ENCODE results near the gene PARD6B. TPM values are rescaled to one million over a fixed set of nuclear protein-coding genes. Genes with fewer than 3 reads are reported as not detected.

PARD6B gene
- total RNA-seq, 1 donor from 2014 or later: 32.5 TPM

GRCh38 chr20:50753152-50753551 lies 21.8 kb downstream of the PARD6B start:
- no peak for TF ChIP-seq CTCF (IDR thresholded peaks at IDR 0.05)
- no peak for DNase-seq
- no peak for ATAC-seq
- Histone ChIP-seq H3K9me3 (no peaks in the 10 kb centered on the region), H3K4me3 (no peak overlapping the region), H3K27me3 (ENCODE audit: low read depth) (no peaks in the 10 kb centered on the region), H3K27ac (no peak overlapping the region), H3K36me3 (peaks cover 14% of the 10 kb centered on the region), H3K4me1 (peaks cover 6% of the 10 kb centered on the region)
- intact Hi-C loops (cut with DNase I): no loop called here

GRCh38 chr20:50754420-50754819 lies 23.0 kb downstream of the PARD6B start:
- DNase-seq (no peak), ATAC-seq (no peak)
- TF ChIP-seq CTCF (IDR thresholded peaks at IDR 0.05): no peak
- intact Hi-C loops (cut with DNase I): no loop called here
- H3K4me3 ChIP-seq: no peak overlapping the region
- H3K36me3 ChIP-seq: peaks cover 8% of the 10 kb centered on the region
- no peak overlapping the region for H3K27ac ChIP-seq
- no peaks in the 10 kb centered on the region for H3K9me3 ChIP-seq
- no peaks in the 10 kb centered on the region for H3K4me1 ChIP-seq
- no peaks in the 10 kb centered on the region for H3K27me3 ChIP-seq (ENCODE audit: low read depth)

GRCh38 chr20:50756447-50756846 lies 25.1 kb downstream of the PARD6B start:
- no peaks in the 10 kb centered on the region for H3K36me3 ChIP-seq
- H3K27ac ChIP-seq: no peak overlapping the region
- H3K9me3 ChIP-seq: no peaks in the 10 kb centered on the region
- no peak overlapping the region for H3K4me3 ChIP-seq
- no peaks in the 10 kb centered on the region for H3K4me1 ChIP-seq
- DNase-seq (no peak), ATAC-seq (no peak)
- TF ChIP-seq CTCF (IDR thresholded peaks at IDR 0.05): no peak
- intact Hi-C loops (cut with DNase I): no loop called here
- no peaks in the 10 kb centered on the region for H3K27me3 ChIP-seq (ENCODE audit: low read depth)

- DNase-seq (no peak), ATAC-seq (no peak)
- Histone ChIP-seq H3K27ac (no peak overlapping the region), H3K4me1 (peaks cover 17% of the 10 kb centered on the region), H3K36me3 (no peaks in the 10 kb centered on the region), H3K4me3 (no peak overlapping the region), H3K27me3 (ENCODE audit: low read depth) (no peaks in the 10 kb centered on the region), H3K9me3 (no peaks in the 10 kb centered on the region)
- no peak for TF ChIP-seq CTCF (IDR thresholded peaks at IDR 0.05)
- intact Hi-C loops (cut with DNase I): no loop called here
These were observed 27.1 kb downstream of the PARD6B start for GRCh38 chr20:50758469-50758868.

GRCh38 chr20:50758992-50759391 lies 27.6 kb downstream of the PARD6B start:
- no peak overlapping the region for H3K27ac ChIP-seq
- H3K36me3 ChIP-seq: no peaks in the 10 kb centered on the region
- peaks cover 19% of the 10 kb centered on the region for H3K4me1 ChIP-seq
- no peak for TF ChIP-seq CTCF (IDR thresholded peaks at IDR 0.05)
- H3K4me3 ChIP-seq: no peak overlapping the region
- no peaks in the 10 kb centered on the region for H3K27me3 ChIP-seq (ENCODE audit: low read depth)
- H3K9me3 ChIP-seq: no peaks in the 10 kb centered on the region
- ATAC-seq: no peak
- intact Hi-C loops (cut with DNase I): no loop called here
- DNase-seq: no peak

GRCh38 chr20:50759678-50760077 lies 28.3 kb downstream of the PARD6B start:
- DNase-seq (no peak), ATAC-seq (no peak)
- Histone ChIP-seq H3K36me3 (no peaks in the 10 kb centered on the region), H3K27me3 (ENCODE audit: low read depth) (no peaks in the 10 kb centered on the region), H3K27ac (no peak overlapping the region), H3K4me3 (no peak overlapping the region), H3K9me3 (no peaks in the 10 kb centered on the region), H3K4me1 (peaks cover 19% of the 10 kb centered on the region)
- intact Hi-C loops (cut with DNase I): no loop called here
- no peak for TF ChIP-seq CTCF (IDR thresholded peaks at IDR 0.05)

Data from lower lobe of right lung (tissue), 2 donors.